Neuronal stem cell (in vitro differentiated cells): Measurements from ENCODE around the gene B4GALNT3.

Experiments
- DNase-seq: peaks from one replicate; pipeline ENCODE4 v3.0.0-alpha.2; 2013; ENCODE audit warnings: low spot score
- H2AFZ ChIP-seq: one replicate; pipeline ENCODE4 v1.6.1; 2013; ENCODE audit warnings: mild to moderate bottlenecking, low read length, inconsistent platforms
- H2AK5ac ChIP-seq: 2 replicates; pipeline ENCODE4 v1.6.1; 2013; ENCODE audit warnings: low read depth, mild to moderate bottlenecking, inconsistent platforms, low read length, moderate library complexity, mixed read lengths
- H2BK120ac ChIP-seq: 2 replicates; pipeline ENCODE4 v1.6.1; 2013; ENCODE audit warnings: low read depth, mild to moderate bottlenecking, inconsistent platforms, low read length, moderate library complexity, mixed read lengths
- H2BK12ac ChIP-seq: one replicate; pipeline ENCODE4 v1.6.1; 2013; ENCODE audit warnings: low read length, inconsistent platforms
- H2BK15ac ChIP-seq: 2 replicates; pipeline ENCODE4 v1.6.1; 2013; ENCODE audit warnings: mild to moderate bottlenecking, low read length, inconsistent platforms, mixed read lengths
- H2BK5ac ChIP-seq: one replicate; pipeline ENCODE4 v1.6.1; 2013; ENCODE audit warnings: inconsistent platforms, mild to moderate bottlenecking, low read length, moderate library complexity
- H3K14ac ChIP-seq: one replicate; pipeline ENCODE4 v1.6.1; 2013; ENCODE audit warnings: low read length, inconsistent platforms
- H3K18ac ChIP-seq: 2 replicates; pipeline ENCODE4 v1.6.1; 2013; ENCODE audit warnings: low read length, inconsistent platforms
- H3K23ac ChIP-seq: 2 replicates; pipeline ENCODE4 v1.6.1; 2013; ENCODE audit warnings: low read depth, mild to moderate bottlenecking, mixed read lengths, low read length, inconsistent platforms; ENCODE audit not compliant: poor library complexity
- H3K27ac ChIP-seq: replicated peaks from 3 replicates; pipeline ENCODE4 v1.5.1; 2013; ENCODE audit warnings: low read length, inconsistent platforms
- H3K27me3 ChIP-seq, 3 experiments: 2 replicates each; pipeline ENCODE4 v1.6.1; 2013; ENCODE audit warnings: low read length in 3 of 3, mild to moderate bottlenecking in 2 of 3, inconsistent platforms in 1 of 3, low read depth in 1 of 3, mixed read lengths in 1 of 3, moderate library complexity in 1 of 3; ENCODE audit not compliant: control insufficient read depth in 3 of 3, insufficient read depth in 3 of 3
- H3K36me3 ChIP-seq, 2 donors: replicated peaks in 1 of 2; 2 replicates each; pipeline ENCODE4 v1.6.1; 2013; ENCODE audit warnings: low read length in 2 of 2; ENCODE audit not compliant: control insufficient read depth in 2 of 2, insufficient read depth in 2 of 2
- H3K4ac ChIP-seq: 2 replicates; pipeline ENCODE4 v1.6.1; 2013; ENCODE audit warnings: inconsistent platforms, mild to moderate bottlenecking, low read length, moderate library complexity
- H3K4me1 ChIP-seq, 2 donors: 1 replicate in 1 of 2; 2 replicates in 1 of 2; pipeline ENCODE4 v1.6.1; 2013; ENCODE audit warnings: low read length in 2 of 2, low read depth in 1 of 2; ENCODE audit not compliant: control insufficient read depth in 2 of 2, insufficient read depth in 1 of 2
- H3K4me2 ChIP-seq: one replicate; pipeline ENCODE4 v1.6.1; 2013; ENCODE audit warnings: mild to moderate bottlenecking, low read length, inconsistent platforms; ENCODE audit not compliant: insufficient read depth, poor library complexity, severe bottlenecking
- H3K4me3 ChIP-seq, 2 donors: 2 replicates each; pipeline ENCODE4 v1.5.1; 2013; ENCODE audit warnings: low read length in 2 of 2, mild to moderate bottlenecking in 2 of 2, inconsistent platforms in 1 of 2, moderate library complexity in 1 of 2
- H3K79me1 ChIP-seq: one replicate; pipeline ENCODE4 v1.6.1; 2013; ENCODE audit warnings: low read depth, mild to moderate bottlenecking, inconsistent platforms, low read length, moderate library complexity
- H3K9ac ChIP-seq: one replicate; pipeline ENCODE4 v1.6.1; 2013; ENCODE audit warnings: mild to moderate bottlenecking, low read depth, low read length, inconsistent platforms; ENCODE audit not compliant: poor library complexity
- H3K9me3 ChIP-seq, 2 donors: replicated peaks in 1 of 2; 2 replicates each; pipeline versions ENCODE3 to v1.6.1; 2013; ENCODE audit warnings: low read length in 2 of 2, mild to moderate bottlenecking in 2 of 2, inconsistent platforms in 1 of 2, low read depth in 1 of 2, mixed read lengths in 1 of 2, moderate library complexity in 1 of 2; ENCODE audit not compliant: control insufficient read depth in 2 of 2, insufficient read depth in 1 of 2
- H4K8ac ChIP-seq: one replicate; pipeline ENCODE4 v1.6.1; 2013; ENCODE audit warnings: low read depth, mild to moderate bottlenecking, inconsistent platforms, low read length, moderate library complexity
- H4K91ac ChIP-seq: one replicate; pipeline ENCODE4 v1.6.1; 2013; ENCODE audit warnings: low read length, low read depth, mild to moderate bottlenecking, inconsistent platforms; ENCODE audit not compliant: poor library complexity
- WGBS, 2 donors: extraction: QIAGEN DNeasy Blood & Tissue Kit; methylation state at CpG; one replicate each; pipeline ENCODE4 v1.1.7; 2013; ENCODE audit warnings: missing lambda C conversion rate in 2 of 2, mixed read lengths in 1 of 2; ENCODE audit not compliant: insufficient read length in 2 of 2, insufficient replicate concordance in 1 of 2; ENCODE audit errors: extremely low coverage in 2 of 2; 5-methylcytosine and 5-hydroxymethylcytosine counted together

Gene B4GALNT3

DNA sequence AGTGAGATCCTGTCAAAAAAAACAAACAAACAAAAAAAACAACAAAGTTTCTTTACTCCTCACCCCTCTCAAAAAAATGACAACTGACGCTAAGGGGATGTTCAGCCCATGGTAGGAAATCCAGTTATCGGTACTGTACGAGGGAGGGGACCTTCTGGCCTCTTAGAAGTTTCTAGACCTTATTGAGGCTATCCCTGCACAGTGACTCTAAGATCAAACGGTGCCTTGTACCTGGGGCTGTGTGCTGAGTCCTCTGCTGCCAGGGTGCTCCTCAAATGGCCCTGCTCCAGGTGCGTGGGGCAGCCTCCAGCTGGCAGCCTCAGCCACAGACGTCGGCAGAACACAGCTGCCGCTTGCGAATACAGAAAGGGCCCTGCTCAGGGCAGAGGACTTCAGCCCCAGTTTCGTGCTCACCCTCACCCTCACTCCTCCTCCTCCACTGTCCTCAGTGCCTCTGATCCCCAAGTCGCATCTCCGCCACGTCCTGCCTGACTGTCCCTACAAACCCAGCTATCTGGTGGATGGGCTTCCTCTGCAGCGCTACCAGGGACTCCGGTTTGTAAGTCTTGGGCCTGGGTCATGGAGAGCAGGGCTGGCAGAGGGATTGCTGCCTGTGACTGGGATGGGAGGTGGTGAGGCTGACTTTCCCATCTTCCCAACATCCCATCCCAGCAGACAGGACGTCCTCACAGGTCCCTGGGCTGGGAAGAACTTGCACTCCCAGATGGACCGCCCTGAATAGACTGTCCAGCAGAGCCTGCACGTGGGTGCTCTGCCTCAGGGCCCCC lies 90.9 kb downstream of the B4GALNT3 start:
- Histone ChIP-seq H2AK5ac (no peak overlapping the region), H3K4me3 (no peak overlapping the region), H3K18ac (no peak overlapping the region), H3K4me1 (peaks cover 0 to 1% of the 10 kb centered on the region in 2 donors), H4K8ac (no peak overlapping the region), H3K4me2 (no peak overlapping the region), H3K23ac (peak overlapping the region; percentile 67), H2BK5ac (no peak overlapping the region), H3K9ac (no peak overlapping the region), H2BK15ac (no peak overlapping the region), H3K27me3 (peaks cover 0 to 3% (median 0%) of the 10 kb centered on the region in 3 experiments), H3K9me3 (no peaks in the 10 kb centered on the region), H3K14ac (peak overlapping the region; percentile 27), H3K79me1 (peaks cover 2% of the 10 kb centered on the region), H3K27ac (no peak overlapping the region), H2BK120ac (no peak overlapping the region), H3K36me3 (peaks cover 0 to 28% of the 10 kb centered on the region in 2 donors), H3K4ac (no peak overlapping the region), H4K91ac (peak overlapping the region; percentile 46), H2AFZ (no peak overlapping the region), H2BK12ac (no peak overlapping the region)
- DNase-seq, result no peak
- no CpG with 5 or more reads among the region's 18 CpGs for WGBS, 2 donors

- H2BK120ac ChIP-seq, result no peak overlapping the region
- H2BK12ac ChIP-seq, result no peak overlapping the region
- WGBS, 2 donors, result no CpG with 5 or more reads among the region's 6 CpGs
Observed at GRCh38 chr12:552466-552865, 92.7 kb downstream of the B4GALNT3 start.

DNA sequence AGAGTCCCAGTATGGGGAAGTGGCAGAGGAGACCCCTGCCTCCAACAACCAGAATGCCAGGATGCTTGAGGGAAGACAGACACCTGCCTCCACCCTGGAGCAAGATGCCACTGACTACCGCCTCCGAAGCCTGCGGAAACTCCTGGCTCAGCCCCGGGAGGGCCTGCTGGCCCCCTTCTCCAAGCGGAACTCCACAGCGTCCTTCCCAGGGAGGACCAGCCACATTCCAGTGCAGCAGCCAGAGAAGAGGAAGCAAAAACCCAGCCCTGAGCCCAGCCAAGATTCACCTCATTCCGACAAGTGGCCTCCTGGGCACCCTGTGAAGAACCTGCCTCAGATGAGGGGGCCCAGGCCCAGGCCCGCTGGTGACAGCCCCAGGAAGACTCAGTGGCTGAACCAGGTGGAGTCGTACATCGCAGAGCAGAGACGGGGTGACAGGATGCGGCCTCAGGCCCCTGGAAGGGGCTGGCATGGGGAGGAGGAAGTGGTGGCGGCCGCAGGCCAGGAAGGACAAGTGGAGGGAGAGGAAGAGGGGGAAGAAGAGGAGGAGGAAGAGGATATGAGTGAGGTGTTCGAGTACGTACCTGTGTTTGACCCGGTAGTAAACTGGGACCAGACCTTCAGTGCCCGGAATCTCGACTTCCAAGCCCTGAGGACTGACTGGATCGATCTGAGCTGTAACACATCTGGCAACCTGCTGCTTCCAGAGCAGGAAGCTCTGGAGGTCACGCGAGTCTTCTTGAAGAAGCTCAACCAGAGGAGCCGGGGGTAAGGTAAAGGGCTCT lies 93.7 kb downstream of the B4GALNT3 start:
- no peak overlapping the region for H3K4me3 ChIP-seq
- no peak overlapping the region for H3K27ac ChIP-seq
- H3K4me1 ChIP-seq, result no peaks in the 10 kb centered on the region
- no peak overlapping the region for H3K4me2 ChIP-seq
- 88% methylated on average over 2 of the region's 23 CpGs; no CpG with 5 or more reads in 1 of the 2 donors for WGBS, 2 donors
- H2BK12ac ChIP-seq, result no peak overlapping the region
- no peak overlapping the region for H3K14ac ChIP-seq
- no peak overlapping the region for H4K8ac ChIP-seq
- H3K36me3 ChIP-seq, result peaks cover 0 to 30% of the 10 kb centered on the region in 2 donors
- H2AFZ ChIP-seq, result no peak overlapping the region
- H3K9ac ChIP-seq, result no peak overlapping the region
- H3K27me3 ChIP-seq, result no peaks in the 10 kb centered on the region
- DNase-seq, result no peak
- H3K23ac ChIP-seq, result no peak overlapping the region
- peaks cover 2% of the 10 kb centered on the region for H3K79me1 ChIP-seq
- no peak overlapping the region for H2BK5ac ChIP-seq
- H3K4ac ChIP-seq, result no peak overlapping the region
- H2BK120ac ChIP-seq, result no peak overlapping the region
- no peak overlapping the region for H3K18ac ChIP-seq
- H2BK15ac ChIP-seq, result no peak overlapping the region
- H3K9me3 ChIP-seq, result no peaks in the 10 kb centered on the region
- H4K91ac ChIP-seq, result no peak overlapping the region
- H2AK5ac ChIP-seq, result no peak overlapping the region

More at GRCh38 chr12:552466-552865, 92.7 kb downstream of the B4GALNT3 start:
- H2AK5ac ChIP-seq, result no peak overlapping the region
- H2BK5ac ChIP-seq, result no peak overlapping the region
- H3K9me3 ChIP-seq, result no peaks in the 10 kb centered on the region
- H4K91ac ChIP-seq, result no peak overlapping the region
- peaks cover 0 to 31% of the 10 kb centered on the region in 2 donors for H3K36me3 ChIP-seq
- no peak overlapping the region for H2AFZ ChIP-seq
- H2BK15ac ChIP-seq, result no peak overlapping the region
- no peak overlapping the region for H3K18ac ChIP-seq
- H3K4ac ChIP-seq, result no peak overlapping the region
- H3K4me3 ChIP-seq, result no peak overlapping the region
- no peak overlapping the region for H3K27ac ChIP-seq
- H3K14ac ChIP-seq, result no peak overlapping the region
- no peaks in the 10 kb centered on the region for H3K27me3 ChIP-seq
- peak overlapping the region; percentile 51 for H3K9ac ChIP-seq
- no peak overlapping the region for H3K23ac ChIP-seq
- no peak overlapping the region for H3K4me2 ChIP-seq
- no peak for DNase-seq
- no peaks in the 10 kb centered on the region for H3K4me1 ChIP-seq
- H4K8ac ChIP-seq, result no peak overlapping the region
- H3K79me1 ChIP-seq, result peaks cover 2% of the 10 kb centered on the region

GRCh38 chr12:554001-554285 lies 94.2 kb downstream of the B4GALNT3 start:
- Histone ChIP-seq H3K9ac (no peak overlapping the region), H4K8ac (no peak overlapping the region), H2AK5ac (no peak overlapping the region), H3K79me1 (peaks cover 2% of the 10 kb centered on the region), H3K27ac (no peak overlapping the region), H3K23ac (no peak overlapping the region), H2BK15ac (no peak overlapping the region), H3K36me3 (peaks cover 0 to 30% of the 10 kb centered on the region in 2 donors), H3K4me3 (no peak overlapping the region), H3K18ac (no peak overlapping the region), H2BK120ac (no peak overlapping the region), H3K14ac (no peak overlapping the region), H3K9me3 (no peaks in the 10 kb centered on the region), H2AFZ (no peak overlapping the region), H2BK5ac (no peak overlapping the region), H3K4ac (no peak overlapping the region), H4K91ac (no peak overlapping the region), H3K4me2 (no peak overlapping the region), H3K4me1 (no peaks in the 10 kb centered on the region), H2BK12ac (no peak overlapping the region), H3K27me3 (no peaks in the 10 kb centered on the region)
- no peak for DNase-seq
- WGBS, 2 donors, result no CpG with 5 or more reads among the region's 8 CpGs
